Stimulated activated CD8-positive, alpha-beta memory T cell treated with anti-CD3 and anti-CD28 coated beads, Interleukin-15, amount 100 ng/mL, for 48 hours (primary cell): ENCODE results near the gene NHLRC4.
A peak's percentile ranks its signal among the peaks of the same experiment; 100 is the strongest.

Experiments
- DNase-seq, 2 donors: peaks; one replicate each; pipeline ENCODE4 v3.0.0-alpha.2; 2020; ENCODE audit warnings: low read depth in 2 of 2

NHLRC4 gene, protein sequence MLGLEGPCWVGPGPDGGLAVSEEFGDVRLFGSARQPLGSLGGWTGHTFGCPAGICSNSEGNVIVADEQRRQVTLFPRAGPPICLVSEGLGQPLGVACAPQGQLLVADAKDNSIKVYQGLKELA

DNA sequence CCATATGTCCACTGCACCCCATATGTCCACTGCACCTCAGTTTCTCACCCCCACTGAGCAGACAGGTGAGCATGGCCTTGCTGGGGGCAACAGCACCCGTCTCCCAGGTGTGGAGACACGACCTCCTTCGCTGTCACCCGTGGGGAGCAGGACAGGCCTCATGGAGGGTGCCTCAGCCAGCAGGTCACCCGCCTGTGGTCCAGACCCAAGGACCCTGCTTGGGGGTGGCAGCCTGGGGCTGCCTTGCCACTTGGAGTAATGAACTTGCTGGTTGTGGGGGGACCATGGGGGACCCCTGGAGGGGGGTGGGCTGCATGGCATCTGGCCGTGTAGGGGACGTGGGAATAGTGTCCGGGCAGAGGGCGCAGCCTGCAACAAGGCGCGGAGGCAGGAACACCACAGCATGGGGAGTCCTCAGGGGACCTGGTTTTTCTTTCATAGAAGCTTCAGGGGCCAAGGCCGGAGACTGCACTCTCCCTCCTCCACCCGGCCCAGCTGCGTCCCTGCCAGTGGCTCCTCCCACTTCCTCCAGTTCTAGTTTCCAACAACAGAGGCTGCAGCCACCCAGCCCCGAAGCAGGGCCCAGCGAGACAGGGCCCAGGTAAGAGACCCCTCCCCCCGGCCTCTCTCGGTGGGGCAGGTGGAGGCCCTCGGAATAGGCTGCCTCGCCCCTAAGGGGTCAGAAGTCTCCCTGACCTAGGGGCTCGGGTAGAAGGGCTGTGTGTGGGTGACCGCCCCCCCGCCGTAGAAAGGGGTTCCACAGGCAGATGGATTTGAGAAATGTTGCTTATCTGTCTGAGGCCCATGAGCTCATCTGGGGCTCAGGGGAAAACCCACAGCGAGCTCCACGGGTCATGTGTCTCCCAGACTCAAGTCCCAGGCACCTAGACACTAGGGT, at the start of gene NHLRC4:
Gene NHLRC4 (plus strand): TSS at position 531 of the 898 bp plus-strand sequence. CDS start 1,043 bp downstream, outside the sequence.
- DNase-seq = peak in 1 of 2 donors; percentile 33

DNA sequence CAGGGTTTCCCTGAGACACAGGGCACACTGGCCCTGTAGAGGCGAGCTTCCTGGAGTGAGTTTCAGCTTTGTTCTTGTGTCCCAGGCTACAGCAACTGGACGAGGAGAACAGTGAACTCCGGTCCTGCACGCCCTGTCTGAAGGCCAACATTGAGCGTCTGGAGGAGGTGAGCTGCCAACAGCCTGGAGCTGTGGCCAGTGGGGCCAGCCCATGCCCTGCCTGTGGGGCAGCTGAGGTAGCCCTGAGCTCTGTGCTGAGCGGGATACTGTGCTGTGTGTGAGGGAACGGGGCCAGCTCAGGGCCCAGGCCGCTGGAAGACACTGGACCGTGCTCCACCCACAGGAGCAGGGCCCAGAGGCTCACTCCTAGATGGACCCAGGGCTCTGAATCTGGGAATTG, 47.9 kb upstream of the NHLRC4 start:
- DNase-seq = no peak

DNA sequence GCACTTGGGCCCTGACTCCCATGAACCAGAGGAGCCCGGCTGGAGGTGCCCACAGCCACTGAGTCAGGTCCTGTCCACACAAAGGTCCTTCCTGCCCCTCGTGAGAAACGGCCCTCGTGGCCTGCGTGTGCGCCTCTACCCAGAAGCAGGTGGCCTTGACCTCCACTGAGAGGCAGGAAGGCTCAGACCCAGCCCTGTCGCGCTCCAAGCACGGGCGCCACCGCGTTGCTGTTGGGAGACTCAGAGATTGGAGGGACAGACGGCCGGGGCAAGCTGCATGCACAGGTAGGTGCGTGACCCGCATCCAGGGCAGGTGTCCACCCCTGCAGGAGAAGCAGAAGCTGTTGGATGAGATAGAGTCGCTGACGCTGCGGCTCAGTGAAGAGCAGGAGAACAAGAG, 47.4 kb upstream of the NHLRC4 start:
- DNase-seq = no peak

DNA sequence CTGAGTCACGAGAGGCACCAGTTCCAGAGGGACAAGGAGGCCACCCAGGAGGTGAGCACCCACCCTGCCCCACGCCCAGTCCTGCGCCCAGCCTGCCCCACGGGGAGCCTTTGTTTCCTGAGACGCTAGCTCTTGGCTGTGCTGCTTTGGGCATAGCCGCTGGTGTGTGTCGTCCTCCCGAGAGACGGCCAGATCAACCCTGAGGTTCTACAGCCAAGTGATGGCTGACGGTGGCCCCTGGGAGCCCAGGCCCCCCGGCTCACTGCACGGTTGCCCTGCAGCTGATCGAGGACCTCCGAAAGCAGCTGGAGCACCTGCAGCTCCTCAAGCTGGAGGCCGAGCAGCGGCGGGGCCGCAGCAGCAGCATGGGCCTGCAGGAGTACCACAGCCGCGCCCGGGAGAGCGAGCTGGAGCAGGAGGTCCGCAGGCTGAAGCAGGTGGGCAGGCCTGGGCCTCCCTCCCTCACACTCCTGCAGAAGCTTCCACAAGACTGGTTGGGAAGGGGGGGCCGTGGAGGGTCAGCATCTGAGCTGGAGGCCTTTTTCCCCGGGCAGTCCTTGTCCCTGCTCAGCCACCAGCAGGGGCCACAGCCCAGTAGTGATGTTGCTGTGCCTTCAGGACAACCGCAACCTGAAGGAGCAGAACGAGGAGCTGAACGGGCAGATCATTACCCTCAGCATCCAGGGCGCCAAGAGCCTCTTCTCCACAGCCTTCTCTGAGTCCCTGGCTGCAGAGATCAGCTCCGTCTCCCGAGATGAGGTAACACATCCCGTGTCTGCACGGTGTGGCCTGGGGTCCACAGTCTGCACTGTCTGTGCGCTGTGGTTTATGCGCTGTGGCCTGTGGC, 46.7 kb upstream of the NHLRC4 start:
- no peak for DNase-seq

DNA sequence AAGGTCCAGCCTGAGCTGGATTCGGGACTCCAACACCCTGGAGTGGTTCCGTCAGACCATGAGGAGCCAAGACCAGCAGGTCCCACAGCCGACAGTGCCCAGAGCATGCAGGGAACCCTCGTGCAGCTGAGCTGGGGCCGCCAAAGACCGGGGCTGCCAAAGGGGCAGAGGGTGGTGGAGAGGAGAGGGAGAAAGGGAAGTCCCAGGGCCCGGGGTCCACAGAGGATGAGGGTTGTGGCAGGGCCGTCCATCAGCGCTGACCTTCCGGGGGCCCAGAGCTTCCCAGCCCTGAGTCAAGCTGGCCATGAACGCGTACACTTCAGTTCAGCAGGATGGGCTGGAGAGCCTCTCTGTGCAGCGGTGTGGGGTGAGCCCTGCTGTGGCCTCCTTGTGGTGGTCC, 46.0 kb upstream of the NHLRC4 start:
- DNase-seq = no peak

DNA sequence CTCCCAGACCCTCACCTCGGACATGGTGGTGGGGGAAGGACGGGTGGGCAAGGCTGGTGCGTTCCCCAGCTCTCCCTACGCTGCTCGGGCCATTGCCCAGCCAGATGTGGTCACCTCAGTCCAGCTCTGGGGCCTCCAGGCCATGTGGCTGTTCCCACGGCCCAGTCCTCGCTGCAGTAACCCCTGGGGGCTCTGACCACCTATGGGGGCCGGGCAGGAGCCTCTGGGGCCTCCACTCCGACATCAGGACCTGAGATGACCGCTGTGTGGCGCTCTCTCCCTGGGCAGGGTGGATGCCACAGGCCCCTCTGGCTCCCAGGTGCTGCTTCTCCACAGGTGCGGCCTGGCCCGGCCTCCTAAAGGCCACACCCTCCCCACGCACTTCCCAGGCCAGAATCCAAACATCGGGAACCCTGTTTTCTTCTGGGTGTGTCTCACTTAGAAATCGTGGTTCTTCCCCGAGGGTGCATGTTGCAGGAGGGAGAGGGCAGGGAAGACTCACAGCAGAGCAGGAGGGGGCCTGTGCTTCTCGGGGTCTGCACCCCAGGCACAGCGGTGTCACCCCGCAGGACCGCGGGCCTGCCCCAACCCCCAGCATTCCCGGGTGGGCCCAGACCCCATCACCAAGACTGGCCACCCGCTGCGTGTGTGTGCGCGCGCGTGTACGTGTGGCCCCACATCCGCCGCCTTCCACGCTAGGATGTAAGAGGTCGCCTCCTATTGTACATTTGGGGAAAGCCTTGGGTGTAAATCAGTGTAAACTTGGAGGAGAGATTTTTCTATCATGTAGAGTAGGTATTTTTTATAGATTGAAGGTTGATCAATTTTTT, 45.2 kb upstream of the NHLRC4 start:
- DNase-seq = no peak

DNA sequence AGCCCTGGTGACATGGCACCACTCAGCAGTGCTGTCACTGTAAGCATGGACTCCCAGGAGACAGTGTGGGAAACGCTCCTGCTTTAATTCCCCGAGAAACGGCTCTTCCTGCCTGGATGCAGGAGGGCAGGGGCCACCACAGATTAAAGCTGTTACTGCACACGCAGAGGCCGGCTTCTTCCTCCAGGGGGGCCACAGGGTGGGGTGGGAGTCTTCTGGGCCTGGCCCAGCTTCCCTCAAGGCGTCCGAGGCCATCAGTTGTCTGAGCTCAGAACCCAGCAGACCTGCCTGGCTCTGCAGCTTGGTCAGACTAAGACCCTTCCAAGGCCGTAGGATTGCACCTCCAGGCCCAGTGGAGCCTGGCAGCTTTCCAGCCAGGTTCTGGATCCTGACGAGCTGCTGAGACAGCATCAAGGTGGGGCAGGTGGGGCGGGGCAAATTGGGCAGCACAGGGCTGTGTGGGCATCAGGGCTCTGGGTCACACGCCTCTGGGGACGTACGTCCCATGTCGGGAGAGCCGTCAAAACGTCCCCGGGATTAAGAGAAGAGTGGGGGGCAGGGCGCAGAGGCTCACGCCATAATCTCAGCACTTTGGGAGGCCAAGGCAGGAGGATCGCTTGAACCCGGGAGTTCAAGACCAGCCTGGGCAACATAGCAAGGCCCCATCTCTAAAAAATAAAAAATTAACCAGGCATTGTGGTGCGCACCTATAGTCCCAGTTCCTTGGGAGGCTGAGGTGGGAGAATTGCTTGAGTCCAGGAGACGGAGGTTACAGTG, 44.3 kb upstream of the NHLRC4 start:
- no peak for DNase-seq

DNA sequence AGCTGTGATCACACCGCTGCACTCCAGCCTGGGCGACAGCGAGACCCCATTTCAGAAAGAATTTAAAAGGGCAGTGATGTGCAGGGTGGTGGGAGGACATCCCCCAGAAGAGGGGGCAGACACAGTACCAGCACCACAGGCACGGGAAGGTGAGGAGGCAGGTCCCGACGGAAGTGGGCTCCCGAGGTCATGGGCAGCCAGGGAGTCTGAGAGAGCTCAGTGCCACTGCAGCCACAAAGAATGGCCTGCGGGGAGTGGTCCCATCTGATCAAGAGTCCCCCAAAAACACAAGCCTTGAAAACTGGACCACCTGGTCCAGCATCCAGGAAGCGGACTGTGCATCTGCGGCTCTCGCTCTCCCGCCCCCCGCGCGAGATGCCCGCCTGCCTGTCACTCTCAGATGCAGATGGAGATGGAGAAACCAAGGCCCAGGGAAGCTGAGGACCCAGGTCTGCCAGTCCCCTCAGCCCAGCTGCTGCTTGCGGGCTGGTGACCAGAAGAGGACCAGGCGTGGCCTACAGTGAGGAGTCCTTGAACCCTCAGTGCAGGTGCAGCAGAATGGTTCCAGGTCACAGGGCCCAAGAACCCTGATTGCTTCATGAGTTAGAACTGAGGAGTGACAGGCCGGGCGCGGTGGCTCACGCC, 43.6 kb upstream of the NHLRC4 start:
- no peak for DNase-seq

DNA sequence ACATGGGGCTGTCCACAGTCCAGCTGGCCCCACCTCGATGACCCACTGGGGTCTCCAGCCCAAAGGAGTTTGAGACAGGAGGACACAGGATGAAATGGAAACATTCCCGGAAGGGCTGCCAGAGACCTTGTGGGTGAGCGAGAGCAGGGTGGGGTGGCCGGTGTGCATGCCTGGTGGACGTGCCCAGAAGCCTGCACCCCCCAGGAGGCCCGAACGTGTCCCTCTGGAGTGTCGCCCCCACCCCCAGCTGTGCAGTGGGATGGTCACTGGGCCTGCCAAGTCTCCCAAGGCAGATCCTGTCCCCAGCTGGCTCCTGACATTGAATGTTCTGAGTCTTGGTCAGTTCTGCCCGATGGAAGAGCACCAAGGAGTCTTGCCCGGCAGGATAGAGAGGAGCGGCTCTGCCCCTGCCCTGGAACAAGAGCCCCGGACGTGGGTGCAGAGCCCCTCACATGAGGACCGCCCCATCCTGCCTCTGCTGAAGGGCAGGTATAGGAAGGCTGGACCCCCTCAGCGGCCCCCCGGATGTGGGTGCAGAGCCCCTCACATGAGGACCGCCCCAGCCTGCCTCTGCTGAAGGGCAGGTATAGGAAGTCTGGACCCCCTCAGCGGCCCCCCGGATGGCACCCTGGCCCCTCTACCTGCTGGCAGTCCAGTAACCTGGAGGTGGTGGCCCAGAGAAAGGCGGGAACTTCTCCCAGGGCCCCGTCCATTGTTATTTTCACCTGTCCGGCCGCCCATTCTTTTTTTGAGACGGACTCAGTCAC, 42.3 kb upstream of the NHLRC4 start:
- no peak for DNase-seq

DNA sequence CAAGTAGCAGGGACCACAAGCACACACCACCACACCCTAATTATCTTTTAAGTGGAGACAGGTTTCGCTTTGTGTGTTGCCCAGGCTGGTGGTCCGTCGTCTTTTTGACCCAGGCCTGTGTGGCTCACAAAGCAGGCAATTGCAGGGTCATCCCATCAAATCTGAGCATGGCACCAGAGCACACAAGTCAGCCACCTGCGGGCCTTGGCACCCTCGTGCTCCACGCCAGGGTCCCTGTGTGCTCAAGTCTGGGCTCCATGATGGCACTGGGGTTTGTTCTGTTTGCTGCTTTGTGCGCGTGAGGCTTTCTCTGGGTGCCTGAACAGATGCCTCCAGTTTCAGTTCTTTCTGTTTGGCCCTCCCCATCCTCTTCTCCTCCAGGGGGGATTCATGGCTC, 41.7 kb upstream of the NHLRC4 start:
- DNase-seq = no peak

DNA sequence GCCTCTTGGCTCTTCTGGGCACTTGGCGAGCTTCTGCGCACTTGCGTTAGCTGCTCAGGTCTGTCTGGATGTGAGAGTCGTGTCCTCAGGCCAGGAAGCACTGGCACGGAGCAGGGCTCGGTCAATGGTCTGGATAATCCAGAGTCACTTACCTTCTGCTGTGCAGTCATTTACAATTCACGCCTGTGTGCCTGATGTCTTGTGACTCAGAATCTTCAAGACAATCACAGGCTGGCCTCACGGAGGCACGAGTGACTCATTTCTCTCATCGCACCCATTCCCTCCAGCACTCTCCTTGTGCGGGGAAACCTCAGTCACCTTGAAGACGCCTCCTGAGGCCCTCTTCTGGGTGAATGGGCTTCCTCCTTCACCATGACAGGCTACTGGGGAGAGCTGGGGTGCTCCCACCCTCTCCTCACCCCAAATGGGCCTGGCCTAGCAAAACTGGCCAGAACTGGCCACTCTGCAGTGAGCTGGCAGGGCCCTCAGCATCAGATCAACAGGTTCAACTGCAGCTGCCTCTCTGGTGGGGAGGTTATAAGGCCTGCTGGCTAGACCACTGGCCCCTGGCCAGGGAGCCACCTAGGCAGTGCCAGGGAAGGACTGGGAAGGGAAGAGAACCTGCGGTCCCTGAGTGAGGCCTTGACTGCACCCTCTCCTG, 41.2 kb upstream of the NHLRC4 start:
- DNase-seq = peak; percentile 74 to 77

DNA sequence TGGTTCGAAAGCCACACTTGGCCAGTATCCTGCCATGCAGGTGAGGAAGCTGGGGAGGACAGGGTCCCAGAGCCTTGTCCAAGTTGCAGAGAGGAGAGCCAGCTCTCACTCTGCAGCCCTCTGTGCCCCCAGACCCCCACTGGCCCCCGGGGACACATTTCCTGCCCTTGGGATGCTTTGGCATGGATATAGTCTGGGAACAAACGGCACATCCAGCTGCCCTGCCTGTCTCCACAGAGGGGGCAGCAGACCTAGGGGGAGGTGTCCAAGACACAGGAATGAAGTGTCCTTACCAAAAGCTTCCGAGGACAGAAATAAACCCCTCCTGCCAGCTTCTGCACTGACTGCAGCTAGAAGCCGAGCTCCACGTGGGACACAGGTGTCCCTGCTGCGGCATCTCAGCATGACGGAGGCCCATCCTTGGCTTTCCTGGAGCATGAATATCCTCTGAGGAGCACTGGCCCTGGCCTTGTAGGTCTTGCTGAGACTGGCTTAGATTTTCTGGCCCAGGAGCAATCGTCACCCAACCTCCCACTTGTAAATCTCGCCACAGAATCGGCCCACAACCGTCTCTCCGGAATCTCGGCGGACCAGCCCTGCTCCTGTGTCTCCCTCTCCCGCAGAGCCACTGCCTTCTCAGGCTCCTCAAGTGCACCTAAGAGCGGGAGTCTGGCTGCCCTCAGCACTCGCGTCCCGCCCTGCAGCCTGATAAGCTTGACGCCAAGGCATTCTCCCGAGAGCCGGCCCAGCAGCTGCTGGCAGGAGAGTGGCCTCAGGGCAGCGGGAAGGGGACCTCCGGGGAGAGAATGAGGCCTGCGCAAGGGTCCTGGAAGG, 40.4 kb upstream of the NHLRC4 start:
- no peak for DNase-seq

DNA sequence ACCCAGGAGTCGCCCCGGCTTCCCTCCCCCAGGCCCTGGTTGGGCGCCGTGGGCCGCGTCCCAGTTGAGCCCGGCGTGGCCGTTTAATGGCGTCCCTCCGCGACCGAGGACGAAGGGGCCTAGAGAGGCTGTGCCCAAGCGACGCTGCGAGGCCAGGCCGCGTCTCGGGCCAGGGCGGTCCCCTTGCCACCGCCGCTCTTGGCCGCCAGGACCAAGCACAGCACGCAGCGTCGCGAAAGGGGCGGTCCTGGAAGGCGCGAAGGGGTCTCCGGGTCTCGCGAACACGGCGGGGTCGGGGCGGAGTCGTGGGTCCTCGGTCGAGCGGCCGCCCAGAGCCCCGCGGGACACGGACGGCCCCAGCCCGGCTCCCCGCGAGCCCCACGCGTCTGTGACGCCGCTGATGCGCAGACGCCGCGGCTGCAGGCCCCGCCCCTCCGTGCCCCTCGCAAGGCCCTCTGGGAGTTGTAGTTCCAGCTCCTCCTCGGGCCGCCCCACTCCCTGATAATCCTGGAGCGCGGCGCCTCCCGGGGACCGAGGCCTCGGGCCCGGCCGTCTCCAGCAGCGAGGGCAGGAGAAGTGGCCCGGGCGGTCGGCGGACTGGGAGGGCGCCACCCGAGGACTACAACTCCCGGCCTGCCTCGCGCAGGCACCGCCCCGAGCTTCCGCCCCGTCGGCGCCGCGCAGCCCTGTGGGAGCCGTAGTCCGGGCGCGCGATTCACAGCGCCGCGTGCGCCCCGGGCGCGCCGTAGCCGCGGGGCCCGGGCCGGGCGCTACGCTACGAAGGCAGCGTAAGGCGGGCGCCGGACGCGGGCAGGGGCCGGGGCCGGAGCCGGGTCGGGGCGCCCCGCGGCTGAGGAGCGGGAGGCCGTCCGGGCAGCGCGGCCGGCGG, 39.5 kb upstream of the NHLRC4 start, which contains the start of gene CAPN15:
Gene CAPN15 (plus strand): TSS at position 698 of the 889 bp plus-strand sequence. CDS start 19,127 bp downstream, outside the sequence.
- peak; percentile 77 to 80 for DNase-seq

DNA sequence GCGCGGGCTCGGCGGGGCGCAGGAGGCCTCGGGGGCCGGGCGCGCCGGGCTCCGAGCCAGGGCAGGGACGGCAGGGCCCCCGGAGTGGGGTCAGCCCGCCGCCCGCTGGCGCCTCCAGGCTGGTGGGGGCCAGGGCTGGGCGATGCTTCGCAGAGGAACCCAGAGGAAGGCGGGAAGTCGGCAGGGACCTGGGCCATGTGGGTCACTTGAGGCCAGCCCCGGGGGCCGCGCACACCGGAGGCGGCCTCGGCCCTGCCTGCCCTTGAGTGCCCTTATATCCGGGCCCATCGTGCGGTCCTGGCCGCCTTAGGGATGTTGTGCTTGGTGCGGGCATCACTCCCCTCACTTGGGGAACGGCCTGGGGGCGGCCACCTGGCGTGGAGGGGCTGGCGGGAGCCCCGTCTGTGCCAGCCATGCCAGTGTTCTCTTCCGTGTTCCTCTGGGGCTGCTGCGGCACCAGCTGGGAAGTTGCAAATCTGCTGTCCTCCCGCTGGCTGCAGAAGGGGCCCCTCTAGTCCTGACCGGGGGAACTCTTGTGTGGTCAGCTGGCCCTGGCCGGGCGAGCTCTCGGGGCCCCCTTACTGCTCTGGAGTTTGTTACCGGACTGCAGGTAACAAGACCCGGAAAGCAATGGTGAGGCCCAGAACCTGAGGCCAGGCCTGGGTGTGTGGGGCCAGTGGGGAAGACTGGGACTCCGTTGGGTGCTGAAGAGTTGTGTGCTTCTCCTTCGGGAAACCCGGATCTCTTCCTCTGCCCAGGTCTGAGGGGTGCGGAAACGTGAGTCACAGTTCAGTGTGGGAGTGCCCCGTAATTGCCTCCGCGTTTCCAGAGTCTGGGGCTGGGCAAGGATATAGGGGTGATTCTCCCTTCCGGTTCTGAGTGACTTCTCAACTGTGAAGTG, 38.4 kb upstream of the NHLRC4 start:
- peak in 1 of 2 donors; percentile 44 for DNase-seq

DNA sequence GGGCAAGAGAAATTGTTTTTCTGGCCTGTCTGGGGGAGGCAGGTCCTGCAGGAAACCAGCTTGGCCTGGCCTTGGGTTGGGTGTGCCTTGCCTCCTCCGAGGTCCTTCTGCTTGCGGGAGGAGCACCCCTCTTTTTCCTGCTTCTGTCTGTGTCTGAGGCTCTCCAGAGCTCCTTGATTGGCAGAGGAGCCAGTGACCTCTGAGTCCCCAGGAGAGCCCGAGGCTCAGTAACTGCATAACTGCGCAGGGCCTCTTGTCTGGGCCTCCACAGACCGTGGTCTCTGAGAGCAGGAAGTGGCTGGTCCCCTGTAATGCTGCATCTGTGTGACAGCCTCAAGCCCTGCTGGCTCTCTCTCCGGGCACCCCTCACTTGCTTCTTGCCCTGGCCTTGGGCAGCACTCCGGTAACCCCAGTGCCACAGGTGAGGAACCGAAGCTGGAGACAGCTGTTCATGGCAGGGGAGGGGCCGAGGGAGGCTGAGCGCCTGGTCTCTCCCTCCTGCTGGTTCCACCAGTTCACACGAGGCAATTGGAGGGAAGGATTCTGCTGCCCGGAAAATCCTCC, 37.7 kb upstream of the NHLRC4 start:
- DNase-seq = no peak
